ENCODE data around the gene NR3C2.

GRCh38 chr4:148344352-148344751, 97.9 kb downstream of the NR3C2 start:
- TF ChIP-seq CTCF (conservative IDR thresholded peaks at IDR 0.05; ENCODE audit: low read depth, low read length) (no peak), EZH2phosphoT487 (IDR thresholded peaks at IDR 0.05; ENCODE audit: borderline replicate concordance, low read length) (no peak), EZH2 (IDR thresholded peaks at IDR 0.05; ENCODE audit: low read length, unreplicated experiment) (no peak)
